Astrocyte of the hippocampus (primary cell): ENCODE measurements around the gene HNF4A.

Experiments used
- DNase-seq: peaks from one replicate; pipeline ENCODE4 v3.0.0; 2011; ENCODE audit warnings: low read depth, low spot score

The HNF4A gene

DNA sequence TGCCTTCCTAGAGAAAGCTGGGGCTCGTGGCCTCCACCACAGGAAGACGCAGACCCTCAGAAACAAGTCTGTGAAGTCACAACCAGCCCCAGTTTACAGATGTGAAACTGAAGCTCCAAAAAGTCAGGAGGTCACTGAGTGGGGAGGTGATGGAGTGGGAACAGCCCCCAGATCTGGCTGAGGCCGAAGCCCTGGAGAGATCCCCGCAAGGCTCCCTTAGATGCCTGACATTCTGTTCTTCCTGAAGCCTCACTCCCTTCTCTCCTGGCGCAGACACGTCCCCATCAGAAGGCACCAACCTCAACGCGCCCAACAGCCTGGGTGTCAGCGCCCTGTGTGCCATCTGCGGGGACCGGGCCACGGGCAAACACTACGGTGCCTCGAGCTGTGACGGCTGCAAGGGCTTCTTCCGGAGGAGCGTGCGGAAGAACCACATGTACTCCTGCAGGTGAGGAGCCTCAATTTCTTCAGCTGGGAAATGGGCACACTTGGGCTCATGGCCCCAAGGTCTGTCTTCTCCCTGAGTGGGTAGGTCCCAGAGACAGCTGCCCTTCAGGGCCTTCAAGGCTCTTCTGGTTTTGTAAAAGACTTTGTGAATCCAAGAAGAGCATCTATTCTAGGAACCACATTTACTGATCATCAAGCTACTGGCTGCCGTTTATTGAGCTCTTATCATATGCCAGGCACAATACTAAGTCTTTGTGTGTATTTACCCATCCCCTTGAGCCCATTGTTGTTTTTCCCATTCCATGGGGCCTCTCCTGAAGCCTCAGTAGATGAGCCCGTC lies 50.5 kb downstream of the HNF4A start:
- DNase-seq: no peak

DNA sequence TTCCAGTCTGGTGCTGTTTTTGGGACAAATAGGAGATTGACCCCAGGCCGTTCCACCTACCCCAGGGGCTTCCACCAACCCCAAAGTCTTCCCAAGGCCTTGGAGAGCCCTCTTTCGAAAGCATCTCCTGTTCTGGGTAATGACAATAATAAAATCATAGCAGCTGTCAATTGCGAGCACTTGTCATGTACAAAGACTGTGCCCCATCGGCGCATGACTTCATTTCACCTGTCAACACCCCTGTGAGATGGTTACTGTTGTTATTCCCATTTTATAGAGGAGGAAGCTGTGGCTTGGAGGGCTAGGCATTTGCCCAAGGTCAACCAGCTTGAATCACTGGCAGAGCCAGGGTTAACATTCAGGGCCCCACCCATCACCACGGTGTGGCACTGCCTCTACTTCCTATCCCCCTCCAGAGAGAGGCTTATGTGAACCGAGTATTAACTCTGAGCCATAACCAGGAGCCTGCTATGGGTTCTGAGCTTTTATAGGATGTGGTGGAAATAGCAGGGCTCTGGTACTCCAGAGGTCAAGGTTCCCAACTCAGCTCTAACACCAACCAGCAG lies 51.2 kb downstream of the HNF4A start:
- no peak for DNase-seq

DNA sequence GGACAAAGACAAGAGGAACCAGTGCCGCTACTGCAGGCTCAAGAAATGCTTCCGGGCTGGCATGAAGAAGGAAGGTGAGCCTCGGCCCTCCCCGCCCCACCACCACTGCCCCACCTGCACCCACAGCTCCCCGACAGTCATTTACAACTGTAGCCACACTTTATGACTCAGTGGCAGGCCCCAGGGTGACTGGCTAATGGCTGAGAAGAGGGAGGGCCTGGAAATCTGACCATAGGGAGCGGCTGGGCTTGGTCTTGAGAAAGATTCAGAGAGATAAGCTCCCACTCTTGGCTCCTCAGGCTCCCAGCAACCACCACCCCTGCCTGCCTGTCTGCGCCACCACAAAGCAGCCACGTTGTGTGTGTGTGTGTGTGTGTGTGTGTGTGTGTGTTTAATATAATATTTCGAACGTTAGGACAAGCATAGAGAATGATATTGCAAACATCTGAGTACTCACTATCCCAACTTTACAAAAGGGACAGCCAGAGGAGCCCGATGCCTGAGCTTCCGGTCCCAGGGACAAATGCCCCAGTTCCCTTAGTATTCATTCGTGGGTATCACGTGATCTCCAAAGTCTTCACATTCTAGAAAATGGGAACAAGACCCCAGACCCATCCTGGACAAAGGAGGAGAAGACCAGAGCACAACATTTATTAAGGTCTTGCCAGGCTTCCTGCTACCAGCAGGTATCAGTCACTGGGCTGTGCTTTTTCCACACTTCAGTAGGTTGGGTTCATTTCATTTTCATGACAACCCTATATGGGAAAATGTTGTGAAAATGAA lies 52.1 kb downstream of the HNF4A start:
- DNase-seq: peak; percentile 72

DNA sequence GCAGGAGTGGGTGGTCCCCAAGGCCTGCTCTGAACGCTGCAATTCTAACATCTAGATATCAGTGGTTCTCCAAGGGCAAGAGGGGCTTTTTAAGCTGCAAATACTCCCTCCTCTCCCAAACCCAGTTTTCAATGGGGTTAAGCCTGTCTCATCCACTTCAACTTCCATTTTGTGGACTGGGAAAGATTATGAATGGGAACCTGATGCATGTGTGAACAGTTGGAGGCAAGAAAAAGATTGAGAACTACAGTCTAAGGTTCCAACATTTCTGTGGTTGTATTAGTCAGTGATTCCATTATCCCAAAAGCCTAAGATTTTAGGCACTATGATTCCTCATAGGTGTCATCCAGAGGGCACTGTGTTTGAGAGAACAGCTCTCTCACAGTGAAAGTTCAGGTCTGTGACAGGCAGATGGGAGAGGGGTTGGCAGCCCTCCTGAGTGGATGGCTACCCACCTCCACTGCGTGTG lies 53.7 kb downstream of the HNF4A start:
- peak; percentile 88 for DNase-seq

DNA sequence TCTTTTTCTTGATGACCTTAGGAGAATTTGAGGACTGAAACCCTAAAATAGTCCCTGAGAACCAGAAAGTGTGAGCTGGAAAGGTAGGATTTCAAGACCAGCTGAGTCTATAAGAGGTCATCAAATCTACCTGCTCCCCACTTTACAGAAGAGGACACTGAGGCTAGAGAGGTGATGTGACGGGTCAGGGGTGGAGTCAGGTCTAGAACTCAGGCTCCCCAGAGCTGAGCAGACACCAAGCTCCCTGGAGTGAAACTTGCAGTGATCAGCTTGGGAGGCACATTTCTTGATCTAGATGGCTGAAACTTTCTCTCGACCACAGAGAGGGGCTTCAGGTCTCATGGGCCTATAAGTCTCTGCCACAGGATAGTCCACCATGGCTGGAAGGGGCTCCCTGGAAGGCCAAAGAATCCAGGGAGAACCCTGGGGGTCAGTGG lies 55.1 kb downstream of the HNF4A start:
- no peak for DNase-seq

DNA sequence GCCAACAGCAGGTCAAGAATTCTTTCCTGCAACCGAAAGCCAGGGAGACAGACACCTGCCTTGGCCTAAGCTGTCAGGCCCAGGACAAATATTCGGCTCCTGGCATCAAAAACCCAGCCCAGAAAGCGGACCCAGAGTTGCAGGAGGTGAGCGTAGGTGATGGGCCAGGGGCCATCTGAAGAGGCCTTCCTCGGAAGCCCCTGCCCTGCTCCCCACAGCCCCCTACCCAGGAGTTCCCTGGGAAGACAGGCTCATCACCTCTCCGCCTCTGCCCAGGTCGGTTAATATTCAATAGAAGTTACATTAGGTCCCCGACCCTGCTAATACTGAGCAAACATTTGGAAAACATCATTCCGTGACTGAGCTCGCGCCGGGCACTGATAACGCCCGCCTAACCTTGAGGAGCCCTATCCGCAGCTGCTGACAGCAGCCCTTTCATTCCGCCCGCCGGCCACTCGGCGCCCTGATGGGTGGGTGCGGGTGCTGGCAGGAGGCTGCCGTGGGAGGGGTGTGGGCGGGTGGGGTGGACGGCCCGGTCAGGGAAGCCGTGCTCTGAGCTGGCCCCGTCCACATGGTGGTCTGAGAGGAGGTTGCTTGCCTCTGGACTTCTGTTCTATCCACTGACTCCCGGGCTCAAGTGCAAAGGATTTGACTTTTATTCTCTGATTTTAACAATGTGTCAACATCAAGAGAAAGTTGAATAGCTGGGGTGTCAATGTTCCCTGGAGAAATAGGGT lies 55.7 kb downstream of the HNF4A start:
- DNase-seq: no peak

DNA sequence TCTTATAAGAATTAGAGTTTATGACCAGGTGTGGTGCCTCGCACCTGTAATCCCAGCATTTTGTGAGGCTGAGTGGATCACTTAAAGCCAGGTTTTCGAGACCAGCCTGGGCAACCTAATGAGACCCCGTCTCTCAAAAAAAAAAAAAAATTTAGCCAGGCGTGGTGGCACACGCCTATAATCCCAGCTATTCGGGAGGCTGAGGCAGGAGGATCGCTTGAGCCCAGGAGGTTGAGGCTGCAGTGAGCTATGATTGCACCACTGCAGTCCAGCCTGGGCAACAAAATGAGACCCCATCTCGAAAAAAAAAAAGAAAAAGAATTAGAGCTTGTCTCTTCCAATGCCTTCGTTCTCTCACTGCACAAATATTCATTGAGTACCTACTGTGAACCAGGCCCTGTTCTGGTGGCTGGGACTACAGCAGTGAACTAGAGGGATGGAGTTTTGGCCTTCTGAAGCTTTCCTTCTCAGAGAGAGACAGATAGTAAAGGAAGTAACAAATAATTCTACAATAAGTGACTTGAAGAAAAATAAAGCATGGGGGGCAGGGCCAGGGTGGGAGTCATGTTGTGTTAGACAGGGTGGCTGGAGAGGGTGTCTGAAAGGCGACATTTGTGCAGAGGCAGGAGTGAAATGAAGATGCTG lies 56.4 kb downstream of the HNF4A start:
- no peak for DNase-seq

DNA sequence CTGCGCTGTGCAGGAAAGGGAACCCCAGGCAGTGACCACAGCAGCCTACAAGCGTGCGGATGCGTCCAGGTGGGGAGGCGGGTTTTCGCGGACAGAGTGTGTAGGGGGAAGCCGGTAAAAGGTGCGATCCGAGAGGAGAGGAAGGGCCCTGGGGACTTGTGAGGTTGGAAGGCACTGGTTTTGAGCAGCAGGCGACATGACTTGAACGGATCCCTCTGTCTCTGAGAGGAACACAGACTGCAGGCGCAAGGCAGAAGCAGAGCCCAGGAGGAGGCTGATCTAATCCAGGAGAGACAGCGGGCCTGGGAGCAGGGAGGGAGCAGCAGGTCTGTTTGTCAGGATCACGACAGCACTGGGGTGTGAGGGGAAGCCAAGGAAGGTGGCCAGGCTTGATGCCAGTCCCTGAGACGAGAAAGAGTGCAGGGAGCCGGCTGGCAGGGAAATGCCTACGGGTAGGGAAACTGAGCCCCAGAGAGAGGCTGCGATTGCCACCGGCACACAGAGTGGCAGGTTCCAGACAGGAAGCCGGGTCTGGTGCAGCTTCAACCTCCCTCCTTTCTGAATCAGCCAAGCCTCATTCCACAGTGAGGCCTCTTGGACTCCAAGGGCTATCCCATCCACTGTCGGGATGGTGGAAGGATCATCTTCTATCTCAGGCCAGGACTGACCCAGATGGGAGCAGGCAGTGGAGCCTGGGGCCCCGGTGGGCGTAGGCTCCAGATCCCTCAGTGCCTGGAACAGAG lies 57.1 kb downstream of the HNF4A start:
- no peak for DNase-seq

DNA sequence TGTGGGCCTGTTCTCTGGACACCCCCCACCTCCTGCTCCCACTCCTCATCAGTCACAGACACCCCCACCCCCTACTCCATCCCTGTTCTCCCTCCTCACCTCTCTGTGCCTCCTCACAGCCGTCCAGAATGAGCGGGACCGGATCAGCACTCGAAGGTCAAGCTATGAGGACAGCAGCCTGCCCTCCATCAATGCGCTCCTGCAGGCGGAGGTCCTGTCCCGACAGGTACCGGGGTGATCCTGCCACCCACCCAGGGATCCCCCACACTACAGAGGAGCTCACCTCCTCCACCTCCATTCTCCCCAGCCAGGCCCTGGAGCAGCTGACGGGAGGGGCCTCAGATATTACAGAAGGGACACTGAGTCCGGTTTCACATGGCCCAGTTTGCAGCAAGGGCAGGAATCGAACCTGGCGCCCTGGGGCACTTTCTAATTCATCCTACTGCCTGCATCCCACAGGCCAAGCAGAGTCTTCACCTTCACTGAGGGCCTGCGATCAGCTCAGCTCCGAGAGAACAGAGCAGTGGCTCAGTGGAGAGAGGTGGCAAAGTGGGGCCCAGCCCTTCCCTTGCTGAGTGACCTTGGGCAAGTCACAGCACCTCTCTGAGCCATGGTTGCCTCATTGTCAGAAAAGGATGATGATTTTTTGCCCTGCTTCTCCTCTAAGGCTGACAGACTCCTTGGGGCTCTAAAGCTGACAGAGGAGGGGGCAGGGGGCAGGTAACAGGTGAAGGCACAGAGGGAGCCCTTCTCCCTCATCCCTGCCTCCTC lies 58.3 kb downstream of the HNF4A start:
- DNase-seq: no peak

DNA sequence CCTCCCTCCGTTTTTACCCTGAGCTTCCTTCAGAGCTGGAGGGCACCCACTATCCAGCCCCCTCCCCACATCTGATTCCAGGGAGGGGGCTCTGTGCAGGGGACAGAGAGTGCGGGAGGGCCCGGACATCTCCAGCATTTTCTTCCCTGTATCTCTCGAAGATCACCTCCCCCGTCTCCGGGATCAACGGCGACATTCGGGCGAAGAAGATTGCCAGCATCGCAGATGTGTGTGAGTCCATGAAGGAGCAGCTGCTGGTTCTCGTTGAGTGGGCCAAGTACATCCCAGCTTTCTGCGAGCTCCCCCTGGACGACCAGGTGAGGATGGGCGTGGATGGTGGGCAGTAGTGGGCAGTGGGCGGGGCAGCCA lies 58.8 kb downstream of the HNF4A start:
- no peak for DNase-seq

DNA sequence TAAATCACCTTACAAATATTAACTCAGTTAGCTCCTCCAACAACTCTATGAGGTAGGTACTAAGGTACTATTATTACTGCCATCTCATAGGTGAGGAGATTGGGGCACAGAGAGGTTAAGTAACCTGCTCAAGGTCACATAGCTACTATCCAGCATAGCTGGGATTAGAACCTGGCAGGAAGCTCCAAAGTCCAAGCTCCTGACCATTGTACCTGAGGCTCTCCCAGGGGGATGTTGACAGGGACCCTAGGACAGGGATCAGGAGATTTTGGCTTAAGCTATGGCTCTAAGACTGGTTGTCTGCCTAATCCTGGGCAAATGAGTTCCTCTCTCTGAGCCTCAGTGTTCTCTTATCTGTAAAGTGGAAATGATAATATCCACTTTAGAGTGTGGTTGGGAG lies 59.3 kb downstream of the HNF4A start:
- no peak for DNase-seq

DNA sequence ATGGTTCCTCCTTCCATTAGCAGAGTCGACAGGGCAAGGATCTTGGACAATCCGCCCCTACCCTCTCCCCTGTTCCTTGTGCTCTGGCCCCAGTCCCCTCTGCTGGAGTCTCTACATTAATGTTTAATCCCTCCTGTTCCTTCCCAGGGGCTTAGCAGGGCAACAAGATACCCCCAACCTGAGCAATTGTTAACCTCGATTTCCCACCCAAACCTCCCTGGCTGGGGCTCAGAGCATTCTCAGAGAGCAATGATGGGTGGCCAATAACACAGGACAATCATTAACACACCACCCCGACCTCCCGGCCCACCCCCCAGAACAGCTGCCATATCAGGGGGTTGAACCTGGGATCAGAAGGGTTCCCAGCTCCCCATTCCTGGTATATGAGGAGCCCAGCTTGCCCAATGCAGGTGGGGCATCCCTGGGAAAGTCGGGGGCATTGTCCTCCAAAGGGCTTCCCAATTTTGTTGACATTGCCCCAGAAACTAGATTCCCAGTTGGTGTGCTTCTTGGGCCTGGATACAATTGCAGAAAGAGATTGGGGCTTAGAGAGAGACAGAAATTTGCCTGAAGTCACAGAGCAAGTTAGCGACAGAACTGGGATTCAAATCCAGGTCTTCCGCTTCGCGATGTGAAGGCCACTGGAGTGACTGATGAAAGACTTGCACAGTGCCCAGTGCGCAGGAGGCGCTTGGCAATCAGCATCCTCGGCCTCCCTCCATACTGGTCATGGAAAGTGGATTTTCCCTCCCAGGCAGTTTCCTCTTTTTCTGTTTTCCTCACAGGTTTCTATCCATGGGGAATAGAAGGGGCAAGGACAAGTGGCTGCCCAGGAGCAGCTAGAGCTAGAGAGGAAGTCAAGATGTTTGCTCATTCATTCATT lies 60.6 kb downstream of the HNF4A start:
- no peak for DNase-seq

DNA sequence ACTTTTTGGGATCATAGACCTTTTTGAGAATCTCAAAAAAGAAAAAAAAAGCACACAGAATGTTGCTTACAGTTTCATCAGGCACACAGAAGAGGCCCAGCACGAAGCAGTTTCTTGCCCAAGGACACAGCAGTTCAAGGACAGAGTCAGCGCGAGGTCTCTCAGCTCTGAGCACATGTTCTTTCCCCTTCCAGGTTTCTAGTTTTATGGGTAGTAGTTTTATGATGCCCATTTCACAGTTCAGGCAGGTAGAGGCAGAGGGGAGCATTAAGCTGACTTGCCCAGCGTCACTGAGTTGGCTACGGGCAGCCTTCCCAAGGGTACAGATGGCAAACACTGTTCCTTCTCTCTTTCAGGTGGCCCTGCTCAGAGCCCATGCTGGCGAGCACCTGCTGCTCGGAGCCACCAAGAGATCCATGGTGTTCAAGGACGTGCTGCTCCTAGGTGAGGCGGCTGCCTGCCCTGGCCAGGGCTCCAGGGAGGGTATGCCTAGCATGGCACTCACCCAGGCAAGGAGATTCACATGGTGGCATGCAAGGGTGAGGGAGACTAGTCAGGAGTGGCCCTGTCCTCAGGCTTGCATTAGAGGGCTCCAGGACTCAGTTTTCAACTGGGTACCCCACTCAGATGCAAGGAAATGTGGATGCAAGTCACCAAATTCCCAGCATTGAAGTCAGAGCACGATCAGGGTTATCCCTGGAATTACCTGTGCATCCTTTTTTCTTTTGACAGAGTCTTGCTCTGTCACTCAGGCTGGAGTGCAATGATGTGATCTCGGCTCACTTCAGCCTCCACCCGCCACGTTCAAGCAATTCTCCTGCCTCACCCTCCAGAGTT lies 62.8 kb downstream of the HNF4A start:
- no peak for DNase-seq

DNA sequence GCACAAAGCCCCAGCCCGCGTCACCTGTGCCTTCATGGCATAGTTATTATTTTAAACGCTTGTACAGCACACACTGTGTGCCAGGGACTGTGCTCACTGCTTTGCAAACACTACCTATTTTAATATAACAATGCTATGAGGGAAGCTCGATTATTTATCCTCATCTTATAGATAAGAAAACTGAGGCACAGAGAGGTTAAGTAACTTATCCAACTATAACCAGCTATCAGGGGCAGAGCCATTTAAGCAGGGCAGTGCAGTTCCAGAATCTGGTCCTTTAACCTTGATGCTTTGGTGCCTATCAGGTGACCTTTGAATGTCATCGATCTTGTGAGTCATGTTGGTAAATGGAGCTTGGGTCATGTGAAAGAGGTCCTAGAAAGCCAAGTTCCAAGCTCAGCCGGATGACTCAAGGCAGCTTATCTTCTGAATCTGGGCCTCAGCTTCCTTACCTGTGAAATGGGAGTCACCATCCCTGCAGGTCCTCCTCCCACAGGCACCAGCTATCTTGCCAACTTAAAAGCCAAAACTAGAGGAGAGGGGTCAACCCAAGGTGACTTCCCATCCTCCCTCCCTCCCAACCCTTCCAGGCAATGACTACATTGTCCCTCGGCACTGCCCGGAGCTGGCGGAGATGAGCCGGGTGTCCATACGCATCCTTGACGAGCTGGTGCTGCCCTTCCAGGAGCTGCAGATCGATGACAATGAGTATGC lies 63.8 kb downstream of the HNF4A start:
- no peak for DNase-seq

DNA sequence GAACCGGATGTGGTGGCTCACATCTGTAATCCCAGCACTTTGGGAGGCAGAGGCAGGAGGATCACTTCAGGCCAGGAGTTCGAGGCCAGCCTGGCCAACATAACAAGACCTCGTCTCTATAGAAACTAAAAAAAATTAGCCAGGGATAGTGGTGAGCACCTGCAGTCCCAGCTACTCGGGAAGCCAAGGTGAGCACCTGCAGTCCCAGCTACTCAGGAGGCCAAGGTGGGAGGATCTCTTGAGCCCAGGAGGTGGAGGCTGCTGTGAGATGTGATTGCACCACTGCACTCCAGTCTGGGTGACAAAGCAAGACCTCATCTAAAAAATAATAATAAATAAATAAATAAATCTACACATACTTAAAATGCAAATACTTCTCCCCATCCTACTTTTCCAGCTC lies 65.0 kb downstream of the HNF4A start:
- DNase-seq: no peak

DNA sequence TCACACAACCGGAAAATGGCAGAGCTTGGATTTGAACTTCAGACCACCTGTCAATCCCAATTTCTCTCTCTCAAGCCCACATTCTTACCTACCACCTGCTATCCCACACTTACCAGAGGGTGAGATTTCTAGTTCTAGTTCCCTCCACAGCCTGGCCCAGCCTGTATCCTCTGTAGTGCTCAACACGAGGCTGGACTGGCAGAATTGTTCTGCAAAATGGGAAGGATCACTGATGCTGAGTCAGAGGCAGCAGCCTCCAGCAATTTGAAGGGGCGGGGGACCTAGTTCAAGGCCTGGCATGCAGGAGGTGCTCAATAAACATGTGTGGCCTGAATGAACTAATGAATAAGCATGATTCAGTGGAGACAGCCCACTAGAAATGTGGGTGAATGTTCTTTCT lies 66.6 kb downstream of the HNF4A start:
- peak; percentile 28 for DNase-seq

DNA sequence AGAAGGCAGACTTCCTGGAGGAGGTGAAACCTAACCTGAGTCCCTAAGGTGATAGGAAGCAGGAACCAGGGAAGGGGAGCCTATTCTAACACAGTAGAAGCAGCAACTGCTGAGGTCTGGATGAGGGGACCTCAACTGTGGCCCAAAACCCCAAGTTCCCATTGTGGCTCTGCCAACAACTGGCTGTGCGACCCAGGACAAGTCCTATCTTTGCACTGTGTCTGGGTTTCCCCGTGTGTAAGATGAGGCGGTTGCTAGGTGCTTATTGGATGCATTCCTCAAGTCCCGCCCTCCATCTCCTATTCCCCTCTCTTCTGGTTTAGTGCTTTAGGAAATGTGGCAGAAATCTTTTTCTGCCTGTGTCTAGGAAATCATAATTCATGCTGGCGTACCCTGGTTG lies 68.0 kb downstream of the HNF4A start:
- DNase-seq: no peak
